GM12801 (cell line): ENCODE results near the gene ERICH4.

Source experiments
- TF ChIP-seq, protein P1 (sequence below): IDR thresholded peaks from one replicate; pipeline ENCODE4 v1.5.1; 2011; ENCODE audit warnings: control low read depth; ENCODE audit not compliant: insufficient read length; ENCODE audit errors: extremely low read depth

Gene ERICH4

DNA sequence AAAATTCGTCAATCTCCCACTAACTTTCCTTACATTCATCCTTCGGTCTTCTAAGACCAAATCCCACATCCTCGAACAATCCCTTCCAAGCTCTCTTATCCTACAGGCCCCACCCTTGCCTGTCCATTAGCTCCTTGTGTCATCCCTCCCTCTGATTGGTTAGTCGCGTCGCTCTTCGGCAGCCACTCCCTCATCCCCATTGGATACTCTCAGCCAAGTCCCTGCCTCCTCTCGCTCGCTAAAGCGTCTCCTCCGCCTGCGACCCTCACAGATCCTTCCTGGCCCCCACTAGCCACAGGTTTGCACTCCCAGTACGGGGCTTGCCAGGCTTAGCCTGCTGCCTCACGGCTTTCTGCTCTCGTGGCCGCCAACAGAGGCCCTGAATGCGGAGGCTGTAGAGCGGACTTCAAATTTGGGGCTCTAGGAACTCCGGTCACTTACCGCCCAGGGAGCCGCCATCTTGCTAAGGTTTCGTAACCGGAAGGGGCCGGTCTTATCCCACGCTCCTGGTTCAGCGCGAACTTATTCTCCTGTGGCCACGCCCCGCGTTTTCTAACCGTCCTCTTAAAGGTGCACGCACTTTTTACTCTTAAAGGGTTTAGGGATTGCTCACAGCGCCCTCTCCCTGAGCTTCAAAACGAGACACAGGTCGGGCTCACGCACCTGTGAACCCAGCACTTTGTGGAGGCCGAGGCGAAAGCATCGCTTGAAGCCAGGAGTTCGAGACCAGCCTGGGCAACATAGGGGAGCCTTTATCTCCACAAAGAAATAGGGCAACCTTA lies 3.3 kb upstream of the ERICH4 start, which contains the start of gene DMAC2:
DMAC2 (minus strand) TSS at position 472 of the 782 bp plus-strand sequence; CDS start at position 459, 13 bp downstream.
- TF ChIP-seq, protein P1, sequence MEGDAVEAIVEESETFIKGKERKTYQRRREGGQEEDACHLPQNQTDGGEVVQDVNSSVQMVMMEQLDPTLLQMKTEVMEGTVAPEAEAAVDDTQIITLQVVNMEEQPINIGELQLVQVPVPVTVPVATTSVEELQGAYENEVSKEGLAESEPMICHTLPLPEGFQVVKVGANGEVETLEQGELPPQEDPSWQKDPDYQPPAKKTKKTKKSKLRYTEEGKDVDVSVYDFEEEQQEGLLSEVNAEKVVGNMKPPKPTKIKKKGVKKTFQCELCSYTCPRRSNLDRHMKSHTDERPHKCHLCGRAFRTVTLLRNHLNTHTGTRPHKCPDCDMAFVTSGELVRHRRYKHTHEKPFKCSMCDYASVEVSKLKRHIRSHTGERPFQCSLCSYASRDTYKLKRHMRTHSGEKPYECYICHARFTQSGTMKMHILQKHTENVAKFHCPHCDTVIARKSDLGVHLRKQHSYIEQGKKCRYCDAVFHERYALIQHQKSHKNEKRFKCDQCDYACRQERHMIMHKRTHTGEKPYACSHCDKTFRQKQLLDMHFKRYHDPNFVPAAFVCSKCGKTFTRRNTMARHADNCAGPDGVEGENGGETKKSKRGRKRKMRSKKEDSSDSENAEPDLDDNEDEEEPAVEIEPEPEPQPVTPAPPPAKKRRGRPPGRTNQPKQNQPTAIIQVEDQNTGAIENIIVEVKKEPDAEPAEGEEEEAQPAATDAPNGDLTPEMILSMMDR = no peak

GRCh38 chr19:41441321-41441945 lies 1.5 kb upstream of the ERICH4 start:
- TF ChIP-seq, protein P1 = no peak

DNA sequence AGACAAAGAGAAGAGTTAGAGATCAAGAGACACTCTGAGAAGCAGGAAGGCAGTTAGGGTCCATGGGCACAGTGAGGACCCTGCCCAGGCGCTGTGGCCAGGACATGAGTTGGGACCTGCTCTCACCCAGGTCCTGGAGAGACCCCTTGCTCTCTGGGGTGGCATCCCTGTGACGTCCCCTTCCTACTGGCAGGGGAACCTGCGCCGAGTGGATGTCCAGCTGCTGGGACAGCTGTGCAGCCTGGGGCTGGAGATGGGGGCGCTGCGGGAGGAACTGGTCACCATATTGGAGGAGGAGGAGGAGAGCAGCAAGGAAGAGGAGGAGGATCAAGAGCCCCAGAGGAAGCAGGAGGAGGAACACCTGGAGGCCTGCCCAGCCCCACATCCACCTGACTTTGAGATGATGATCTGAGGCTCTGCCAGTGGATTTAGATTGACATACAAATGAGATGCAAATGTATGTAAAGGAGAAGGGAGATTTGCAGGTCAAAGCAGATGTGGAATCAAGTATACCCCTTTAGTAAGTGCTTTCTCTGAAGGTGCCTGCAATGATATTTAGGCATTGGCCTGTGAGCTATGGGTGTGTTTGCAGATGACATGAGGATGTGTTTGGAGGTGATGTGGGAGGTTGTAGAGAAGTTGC lies 978 bp downstream of the ERICH4 start:
- TF ChIP-seq, protein P1 = no peak

GRCh38 chr19:41445575-41445974 lies 2.6 kb downstream of the ERICH4 start:
- TF ChIP-seq, protein P1 = no peak

GRCh38 chr19:41447732-41448332 lies 4.9 kb downstream of the ERICH4 start:
- TF ChIP-seq, protein P1 = no peak

DNA sequence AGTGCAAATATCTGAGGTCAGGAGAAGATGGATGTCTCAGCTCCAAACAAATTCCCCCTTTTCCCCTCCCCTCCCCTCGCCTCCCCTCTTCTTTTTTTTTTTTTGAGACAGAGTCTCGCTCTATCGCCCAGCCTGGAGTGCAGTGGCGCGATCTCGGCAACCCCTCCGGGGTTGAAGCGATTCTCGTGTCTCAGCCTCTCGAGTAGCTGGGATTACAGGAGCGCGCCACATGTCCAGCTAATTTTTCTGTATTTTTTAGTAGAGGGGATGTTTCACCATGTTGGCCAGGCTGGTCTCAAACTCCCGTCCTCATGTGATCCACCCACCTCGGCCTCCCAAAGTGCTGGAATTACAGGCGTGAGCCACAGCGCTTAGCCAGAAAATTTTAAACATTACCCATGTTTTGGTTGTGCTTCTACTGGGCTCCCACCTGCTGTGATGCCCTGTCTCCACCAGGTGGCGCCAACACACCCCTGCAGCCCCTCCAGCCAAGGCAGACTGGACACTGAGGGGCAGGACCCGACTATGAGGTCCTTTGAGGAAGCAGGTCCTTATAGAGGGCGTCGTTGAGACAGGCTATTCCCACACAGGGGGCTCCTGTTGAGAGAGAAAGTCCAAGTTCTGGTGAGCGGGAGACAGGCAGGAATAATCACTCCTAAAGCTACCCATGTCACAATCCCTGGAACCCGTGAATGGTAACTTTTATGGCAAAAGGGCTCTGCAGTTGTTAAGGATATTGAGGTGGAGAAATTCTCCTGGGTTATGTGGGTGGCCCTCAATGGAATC lies 6.3 kb downstream of the ERICH4 start:
- TF ChIP-seq, protein P1 = peak; percentile 78

DNA sequence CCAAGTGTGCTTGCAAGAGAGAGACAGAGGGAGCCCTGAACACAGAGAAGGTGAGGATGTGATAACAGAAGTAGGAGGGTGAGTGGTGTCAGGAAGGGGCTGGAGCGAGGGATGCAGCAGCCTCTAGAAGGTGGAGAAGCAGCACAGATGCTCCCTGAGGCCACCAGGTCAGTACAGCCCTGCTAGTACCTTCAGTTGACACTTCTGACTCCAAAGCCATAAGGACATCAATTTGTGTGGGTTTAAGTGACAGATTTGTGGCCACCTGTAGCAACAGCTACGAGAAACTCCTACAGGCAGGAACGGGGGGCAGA lies 6.9 kb downstream of the ERICH4 start:
- TF ChIP-seq, protein P1 = no peak
